Activated T-cell treated with anti-CD3 and anti-CD28 coated beads, Interleukin-2, amount 50 U/mL, for 24 hours (primary cell): ENCODE data around the gene GMDS.
A peak's percentile ranks its signal among the peaks of the same experiment; 100 is the strongest.

Source experiments
- DNase-seq: peaks from one replicate; pipeline ENCODE4 v3.0.0-alpha.2; 2020
- H3K27ac Mint-ChIP-seq: 2 replicates; pipeline ENCODE4 v1.8.0; 2020; ENCODE audit warnings: mild to moderate bottlenecking, mixed read lengths
- H3K27me3 Mint-ChIP-seq: 2 replicates; pipeline ENCODE4 v1.8.0; 2020; ENCODE audit warnings: mixed read lengths
- H3K36me3 Mint-ChIP-seq: 2 replicates; pipeline ENCODE4 v1.8.0; 2020; ENCODE audit warnings: low read depth, mixed read lengths
- H3K4me1 Mint-ChIP-seq: 2 replicates; pipeline ENCODE4 v1.8.0; 2020; ENCODE audit warnings: low read depth, mixed read lengths
- H3K4me3 Mint-ChIP-seq: 2 replicates; pipeline ENCODE4 v1.8.0; 2020; ENCODE audit warnings: mild to moderate bottlenecking, moderate library complexity, mixed read lengths
- H3K9me3 Mint-ChIP-seq: 2 replicates; pipeline ENCODE4 v1.8.0; 2020; ENCODE audit warnings: mixed read lengths

GMDS gene

GRCh38 chr6:2228392-2228791 is 17.0 kb downstream of the GMDS start:
- no peaks in the 10 kb centered on the region for H3K36me3 Mint-ChIP-seq
- H3K9me3 Mint-ChIP-seq, result no peaks in the 10 kb centered on the region
- no peak for DNase-seq
- no peak overlapping the region for H3K27ac Mint-ChIP-seq
- H3K4me3 Mint-ChIP-seq, result no peak overlapping the region
- H3K4me1 Mint-ChIP-seq, result peaks cover 44% of the 10 kb centered on the region
- no peaks in the 10 kb centered on the region for H3K27me3 Mint-ChIP-seq

GRCh38 chr6:2226775-2227174 is 18.6 kb downstream of the GMDS start:
- DNase-seq, result no peak
- Mint-ChIP-seq H3K4me1 (peaks cover 39% of the 10 kb centered on the region), H3K36me3 (no peaks in the 10 kb centered on the region), H3K4me3 (no peak overlapping the region), H3K27ac (no peak overlapping the region), H3K9me3 (no peaks in the 10 kb centered on the region), H3K27me3 (no peaks in the 10 kb centered on the region)

GRCh38 chr6:2225422-2226392 is 19.7 kb downstream of the GMDS start:
- Mint-ChIP-seq H3K4me1 (peaks cover 33% of the 10 kb centered on the region), H3K4me3 (no peak overlapping the region), H3K9me3 (no peaks in the 10 kb centered on the region), H3K36me3 (no peaks in the 10 kb centered on the region), H3K27me3 (no peaks in the 10 kb centered on the region), H3K27ac (no peak overlapping the region)
- DNase-seq, result no peak

DNA sequence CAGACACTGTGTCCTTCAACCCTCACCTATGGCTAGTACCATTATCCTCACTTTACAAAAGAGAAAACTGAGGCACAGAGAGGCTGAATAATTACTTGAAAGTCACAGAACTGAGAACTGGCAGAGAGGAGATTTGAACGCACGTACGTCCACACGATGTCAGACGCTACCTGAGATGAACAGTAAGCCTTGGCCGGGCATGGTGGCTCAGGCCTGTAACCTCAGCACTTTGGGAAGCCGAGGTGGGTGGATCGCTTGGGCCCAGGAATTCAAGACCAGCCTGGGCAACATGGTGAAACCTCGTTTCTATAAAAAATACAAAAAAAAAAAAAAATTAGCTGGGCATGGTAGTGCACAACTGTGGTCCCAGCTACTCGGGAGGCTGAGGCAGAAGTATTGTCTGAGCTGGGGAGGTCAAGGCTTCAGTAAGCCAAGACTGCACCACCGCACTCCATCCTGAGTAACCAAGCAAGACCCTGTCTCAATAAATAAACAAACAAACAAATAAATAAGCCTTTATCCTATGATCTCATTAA is 20.5 kb downstream of the GMDS start:
- H3K9me3 Mint-ChIP-seq, result no peaks in the 10 kb centered on the region
- no peak overlapping the region for H3K27ac Mint-ChIP-seq
- DNase-seq, result no peak
- no peak overlapping the region for H3K4me3 Mint-ChIP-seq
- H3K36me3 Mint-ChIP-seq, result no peaks in the 10 kb centered on the region
- no peaks in the 10 kb centered on the region for H3K27me3 Mint-ChIP-seq
- H3K4me1 Mint-ChIP-seq, result peaks cover 33% of the 10 kb centered on the region

DNA sequence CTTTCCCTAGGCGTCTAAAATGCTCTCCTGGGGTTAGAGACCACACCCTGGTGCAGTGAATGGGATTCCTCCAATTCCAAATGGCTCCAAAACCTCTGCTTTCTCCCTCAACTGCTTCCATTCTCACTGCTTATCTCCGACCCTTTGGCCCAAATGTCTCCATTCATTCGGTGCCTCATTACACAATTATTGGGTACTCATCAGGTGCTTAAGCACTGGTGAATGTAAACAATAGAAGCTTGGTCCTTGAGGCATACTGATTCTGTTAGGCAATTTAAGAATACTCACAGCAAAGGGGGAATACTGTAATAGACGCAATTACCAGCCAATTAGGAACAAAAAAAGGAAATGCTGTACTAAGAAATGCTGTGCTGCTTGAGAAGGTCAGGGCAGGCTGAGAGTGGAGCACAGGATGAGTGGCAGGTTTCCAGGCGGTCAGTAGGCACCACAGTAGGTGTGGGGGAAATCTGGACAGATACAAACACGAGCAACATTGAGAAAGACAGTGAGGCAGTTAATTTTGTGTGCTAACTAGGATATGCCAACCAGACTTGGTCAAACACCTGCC is 23.0 kb downstream of the GMDS start:
- no peaks in the 10 kb centered on the region for H3K9me3 Mint-ChIP-seq
- H3K27me3 Mint-ChIP-seq, result no peaks in the 10 kb centered on the region
- H3K36me3 Mint-ChIP-seq, result no peaks in the 10 kb centered on the region
- peaks cover 34% of the 10 kb centered on the region for H3K4me1 Mint-ChIP-seq
- peak overlapping the region; percentile 76 for H3K4me3 Mint-ChIP-seq
- DNase-seq, result no peak
- H3K27ac Mint-ChIP-seq, result peak overlapping the region; percentile 23

DNA sequence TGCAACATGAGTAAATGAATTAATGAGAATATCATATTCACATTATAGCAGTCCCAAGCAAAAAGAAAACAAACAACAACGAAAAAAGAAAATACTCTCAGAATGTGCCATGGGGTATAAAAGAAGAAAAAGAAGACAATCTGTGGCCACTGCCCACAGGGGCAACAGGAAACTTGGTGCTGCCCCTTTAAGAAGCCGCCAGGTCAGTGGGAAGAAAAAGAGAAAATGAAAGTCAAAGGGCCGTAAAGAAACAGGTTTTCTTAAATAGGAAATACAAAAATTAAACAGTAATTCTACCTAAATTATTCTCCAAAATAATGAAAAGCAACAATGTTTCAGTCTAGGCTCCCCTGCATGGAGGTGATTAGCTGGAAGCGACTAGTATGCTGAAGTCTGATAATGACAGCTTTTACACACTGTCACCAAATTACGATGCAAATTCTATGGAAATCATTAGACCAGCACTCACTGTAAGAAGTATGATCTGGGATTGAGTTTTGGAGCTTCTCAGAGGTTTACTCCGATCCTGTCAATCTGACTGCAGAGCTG is 23.6 kb downstream of the GMDS start:
- Mint-ChIP-seq H3K27me3 (no peaks in the 10 kb centered on the region), H3K4me3 (peak overlapping the region; percentile 76), H3K27ac (peak overlapping the region; percentile 81), H3K9me3 (no peaks in the 10 kb centered on the region), H3K36me3 (no peaks in the 10 kb centered on the region), H3K4me1 (peaks cover 34% of the 10 kb centered on the region)
- DNase-seq, result no peak

DNA sequence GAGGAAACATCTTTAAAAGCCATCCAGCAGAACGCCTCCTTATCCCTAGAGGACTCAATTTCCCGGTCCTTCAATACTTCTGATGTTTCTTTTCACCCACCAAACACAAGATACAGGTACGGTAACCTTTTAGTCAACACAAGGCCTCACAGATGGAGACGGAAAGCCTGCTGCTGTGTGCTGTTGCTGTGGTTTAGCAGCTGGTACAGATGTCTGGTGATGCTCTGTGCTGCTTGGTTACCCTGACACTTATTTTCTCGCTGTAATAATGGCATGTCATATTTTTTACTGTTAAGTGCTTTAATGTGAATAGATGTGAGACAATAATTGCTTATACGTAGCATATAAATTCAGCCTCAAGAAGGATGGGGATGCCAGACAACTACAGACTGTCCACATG is 25.3 kb downstream of the GMDS start:
- no peak overlapping the region for H3K4me3 Mint-ChIP-seq
- H3K4me1 Mint-ChIP-seq, result peaks cover 28% of the 10 kb centered on the region
- DNase-seq, result no peak
- no peaks in the 10 kb centered on the region for H3K9me3 Mint-ChIP-seq
- H3K27me3 Mint-ChIP-seq, result no peaks in the 10 kb centered on the region
- no peak overlapping the region for H3K27ac Mint-ChIP-seq
- H3K36me3 Mint-ChIP-seq, result no peaks in the 10 kb centered on the region

- H3K36me3 Mint-ChIP-seq, result no peaks in the 10 kb centered on the region
- no peak overlapping the region for H3K4me3 Mint-ChIP-seq
- no peaks in the 10 kb centered on the region for H3K9me3 Mint-ChIP-seq
- peaks cover 33% of the 10 kb centered on the region for H3K4me1 Mint-ChIP-seq
- H3K27me3 Mint-ChIP-seq, result no peaks in the 10 kb centered on the region
- DNase-seq, result no peak
- no peak overlapping the region for H3K27ac Mint-ChIP-seq
These were observed 26.5 kb downstream of the GMDS start for GRCh38 chr6:2218866-2219265.

DNA sequence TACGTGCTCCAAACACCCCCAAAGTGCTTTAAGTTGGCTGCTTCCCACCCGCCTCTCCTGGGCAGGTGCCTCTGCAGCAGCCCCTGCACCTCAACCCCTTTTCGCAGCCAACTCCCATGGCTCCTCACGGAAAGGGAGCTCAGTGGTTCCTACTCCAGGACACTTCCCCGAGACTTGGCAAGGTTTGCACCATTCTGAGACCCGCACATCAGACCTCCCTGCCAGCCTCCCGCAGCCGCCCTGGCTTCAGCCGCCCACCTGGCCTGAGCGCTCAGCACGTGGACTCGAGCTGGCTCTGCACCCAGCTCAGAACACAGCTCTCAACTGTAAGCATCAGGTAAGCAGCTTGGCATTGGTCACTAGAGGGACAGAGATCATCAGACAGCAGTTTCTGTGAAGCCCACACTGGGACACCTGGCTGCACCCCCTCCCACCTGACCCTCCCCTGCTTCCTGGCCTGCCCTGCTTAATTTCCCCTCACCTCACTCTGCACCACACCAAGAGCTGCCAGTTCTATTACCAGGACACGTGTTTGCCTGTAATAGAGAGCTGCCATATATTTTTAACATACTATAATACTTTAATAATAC is 28.5 kb downstream of the GMDS start:
- DNase-seq, result no peak
- H3K9me3 Mint-ChIP-seq, result no peaks in the 10 kb centered on the region
- H3K4me1 Mint-ChIP-seq, result peaks cover 23% of the 10 kb centered on the region
- H3K27ac Mint-ChIP-seq, result no peak overlapping the region
- no peaks in the 10 kb centered on the region for H3K36me3 Mint-ChIP-seq
- H3K4me3 Mint-ChIP-seq, result no peak overlapping the region
- no peaks in the 10 kb centered on the region for H3K27me3 Mint-ChIP-seq

- Mint-ChIP-seq H3K4me1 (peaks cover 17% of the 10 kb centered on the region), H3K27ac (no peak overlapping the region), H3K4me3 (no peak overlapping the region), H3K9me3 (no peaks in the 10 kb centered on the region), H3K27me3 (no peaks in the 10 kb centered on the region), H3K36me3 (no peaks in the 10 kb centered on the region)
- no peak for DNase-seq
These were observed 30.1 kb downstream of the GMDS start for GRCh38 chr6:2215342-2215741.

- Mint-ChIP-seq H3K4me3 (no peak overlapping the region), H3K9me3 (no peaks in the 10 kb centered on the region), H3K27me3 (no peaks in the 10 kb centered on the region), H3K4me1 (peaks cover 11% of the 10 kb centered on the region), H3K27ac (no peak overlapping the region), H3K36me3 (no peaks in the 10 kb centered on the region)
- DNase-seq, result no peak
These were observed 32.3 kb downstream of the GMDS start for GRCh38 chr6:2213086-2213485.

DNA sequence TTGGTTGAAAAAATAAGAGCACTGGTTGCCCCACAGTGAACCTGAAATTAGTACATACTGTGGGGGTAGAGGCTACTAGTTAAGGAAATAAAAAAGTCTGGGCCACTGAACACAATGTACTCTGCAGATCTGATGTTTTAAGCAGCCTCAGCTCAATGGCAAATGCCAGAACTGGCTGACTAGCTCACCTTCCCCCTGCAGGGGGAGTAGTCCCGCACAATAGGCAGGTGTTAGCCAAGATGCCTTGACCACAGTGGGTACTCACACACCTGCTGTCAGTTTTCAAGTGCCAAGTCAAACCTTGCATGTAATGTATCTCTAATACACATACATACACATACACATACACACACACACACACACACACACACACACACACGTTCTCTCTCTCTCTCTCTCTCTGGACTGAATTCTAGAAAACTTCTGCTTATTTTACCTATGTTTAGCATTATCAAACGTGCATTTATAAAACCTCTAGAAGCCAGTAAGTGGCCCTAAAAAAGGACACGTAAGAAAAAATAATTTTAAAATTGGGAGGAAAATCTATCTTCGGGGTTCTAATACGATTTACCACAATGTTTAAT is 36.1 kb downstream of the GMDS start:
- Mint-ChIP-seq H3K9me3 (no peaks in the 10 kb centered on the region), H3K4me1 (peaks cover 1% of the 10 kb centered on the region), H3K27me3 (no peaks in the 10 kb centered on the region), H3K27ac (no peak overlapping the region), H3K4me3 (no peak overlapping the region), H3K36me3 (no peaks in the 10 kb centered on the region)
- DNase-seq, result no peak

DNA sequence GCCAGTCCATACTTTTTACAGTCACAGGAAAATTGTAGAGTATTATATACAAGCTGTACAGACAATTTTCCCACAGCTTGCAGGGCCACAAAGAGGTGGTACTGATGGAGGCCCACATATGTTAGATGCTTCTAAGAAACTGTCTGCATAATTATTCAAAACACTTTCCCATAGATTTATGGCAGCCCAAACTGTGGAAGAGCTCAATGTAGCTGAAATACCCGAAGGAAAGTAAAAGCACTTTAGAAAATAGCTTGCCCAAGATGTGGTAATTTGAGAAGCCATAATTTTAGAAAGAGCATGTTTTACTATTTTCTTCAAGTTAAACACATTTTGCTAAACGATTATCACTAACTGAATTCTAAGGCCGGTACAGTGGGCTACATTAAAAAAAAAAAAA is 36.9 kb downstream of the GMDS start:
- Mint-ChIP-seq H3K36me3 (no peaks in the 10 kb centered on the region), H3K27ac (no peak overlapping the region), H3K4me3 (no peak overlapping the region), H3K27me3 (no peaks in the 10 kb centered on the region), H3K9me3 (no peaks in the 10 kb centered on the region), H3K4me1 (peaks cover 2% of the 10 kb centered on the region)
- no peak for DNase-seq

DNA sequence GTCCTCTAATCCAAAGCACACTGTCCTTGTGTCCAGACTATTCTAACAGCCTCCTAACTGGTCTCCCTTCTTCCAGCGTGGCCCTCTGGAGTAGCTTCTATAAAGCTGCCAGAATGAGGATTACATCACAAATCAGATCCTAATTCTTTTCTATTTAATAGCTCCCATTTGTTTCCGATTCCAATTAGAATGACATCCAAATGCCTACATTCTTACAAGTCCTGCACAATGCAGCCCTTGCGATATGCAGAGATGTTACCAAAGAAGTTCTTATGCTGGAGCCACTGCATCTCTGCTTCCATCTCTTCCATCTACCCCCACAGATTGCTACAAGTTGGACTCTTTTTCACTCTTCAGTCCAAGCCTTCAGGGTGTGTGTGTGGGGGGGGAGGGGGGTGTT is 40.0 kb downstream of the GMDS start:
- Mint-ChIP-seq H3K9me3 (no peaks in the 10 kb centered on the region), H3K36me3 (no peaks in the 10 kb centered on the region), H3K4me3 (no peak overlapping the region), H3K4me1 (peaks cover 2% of the 10 kb centered on the region), H3K27me3 (no peaks in the 10 kb centered on the region), H3K27ac (no peak overlapping the region)
- DNase-seq, result no peak
